HG03025 (cell line): ENCODE measurements around the gene ODAD2.
"Not testable (repeated sequence)": the region's sequence is repeated elsewhere in the genome, so short reads cannot be mapped to it uniquely, and the experiment has no call there.

ENCODE experiments used
- ATAC-seq: cut with Tn5 transposase; IDR thresholded peaks from one replicate; pipeline ENCODE4 v1.9.1; 2021; ENCODE audit warnings: mild to moderate bottlenecking, moderate library complexity; ENCODE audit not compliant: unreplicated experiment, low FRiP score

Gene ODAD2, protein sequence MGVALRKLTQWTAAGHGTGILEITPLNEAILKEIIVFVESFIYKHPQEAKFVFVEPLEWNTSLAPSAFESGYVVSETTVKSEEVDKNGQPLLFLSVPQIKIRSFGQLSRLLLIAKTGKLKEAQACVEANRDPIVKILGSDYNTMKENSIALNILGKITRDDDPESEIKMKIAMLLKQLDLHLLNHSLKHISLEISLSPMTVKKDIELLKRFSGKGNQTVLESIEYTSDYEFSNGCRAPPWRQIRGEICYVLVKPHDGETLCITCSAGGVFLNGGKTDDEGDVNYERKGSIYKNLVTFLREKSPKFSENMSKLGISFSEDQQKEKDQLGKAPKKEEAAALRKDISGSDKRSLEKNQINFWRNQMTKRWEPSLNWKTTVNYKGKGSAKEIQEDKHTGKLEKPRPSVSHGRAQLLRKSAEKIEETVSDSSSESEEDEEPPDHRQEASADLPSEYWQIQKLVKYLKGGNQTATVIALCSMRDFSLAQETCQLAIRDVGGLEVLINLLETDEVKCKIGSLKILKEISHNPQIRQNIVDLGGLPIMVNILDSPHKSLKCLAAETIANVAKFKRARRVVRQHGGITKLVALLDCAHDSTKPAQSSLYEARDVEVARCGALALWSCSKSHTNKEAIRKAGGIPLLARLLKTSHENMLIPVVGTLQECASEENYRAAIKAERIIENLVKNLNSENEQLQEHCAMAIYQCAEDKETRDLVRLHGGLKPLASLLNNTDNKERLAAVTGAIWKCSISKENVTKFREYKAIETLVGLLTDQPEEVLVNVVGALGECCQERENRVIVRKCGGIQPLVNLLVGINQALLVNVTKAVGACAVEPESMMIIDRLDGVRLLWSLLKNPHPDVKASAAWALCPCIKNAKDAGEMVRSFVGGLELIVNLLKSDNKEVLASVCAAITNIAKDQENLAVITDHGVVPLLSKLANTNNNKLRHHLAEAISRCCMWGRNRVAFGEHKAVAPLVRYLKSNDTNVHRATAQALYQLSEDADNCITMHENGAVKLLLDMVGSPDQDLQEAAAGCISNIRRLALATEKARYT

DNA sequence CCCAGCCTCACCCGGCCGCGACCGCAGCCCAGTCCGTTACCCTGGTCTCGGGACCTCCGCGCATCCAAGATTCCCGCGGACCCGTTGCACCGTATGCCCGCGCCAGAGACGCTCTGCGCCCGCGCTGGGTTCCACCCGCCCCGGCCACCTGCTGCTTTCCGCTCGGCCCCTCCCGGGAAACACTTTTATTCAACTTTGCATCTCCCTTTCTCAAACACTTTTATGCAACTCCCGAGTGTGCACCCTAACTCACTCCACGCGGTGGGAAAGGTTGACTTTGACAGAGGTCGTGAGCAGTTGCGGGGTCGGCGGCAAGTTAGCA lies at the start of gene ODAD2:
Gene ODAD2, minus strand, starts transcription at position 126 of the 322 bp plus-strand sequence. CDS start 3,937 bp downstream, outside the sequence.
- ATAC-seq, result no peak

- ATAC-seq, result no peak
Measured at GRCh38 chr10:28047061-28047460, 48.2 kb upstream of the ODAD2 start.

DNA sequence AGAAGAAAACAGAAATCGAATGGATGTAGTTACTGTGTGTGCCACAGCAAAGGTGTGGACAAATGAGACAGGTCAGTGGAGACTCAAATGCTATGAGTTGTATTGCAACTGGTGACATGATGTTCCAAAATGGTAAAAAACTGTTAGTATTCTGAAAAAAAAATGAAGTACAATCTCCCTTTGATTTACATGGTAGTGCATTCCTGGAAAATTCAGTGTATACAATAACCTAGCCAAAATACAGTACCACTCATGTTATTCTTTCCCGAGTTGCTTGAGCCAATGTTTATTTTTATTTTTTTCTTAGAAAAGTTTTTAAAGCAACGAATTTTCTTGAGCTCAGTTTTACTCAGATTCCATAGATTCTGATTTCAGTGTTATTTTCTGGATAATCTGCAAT lies 47.7 kb upstream of the ODAD2 start:
- no peak for ATAC-seq

DNA sequence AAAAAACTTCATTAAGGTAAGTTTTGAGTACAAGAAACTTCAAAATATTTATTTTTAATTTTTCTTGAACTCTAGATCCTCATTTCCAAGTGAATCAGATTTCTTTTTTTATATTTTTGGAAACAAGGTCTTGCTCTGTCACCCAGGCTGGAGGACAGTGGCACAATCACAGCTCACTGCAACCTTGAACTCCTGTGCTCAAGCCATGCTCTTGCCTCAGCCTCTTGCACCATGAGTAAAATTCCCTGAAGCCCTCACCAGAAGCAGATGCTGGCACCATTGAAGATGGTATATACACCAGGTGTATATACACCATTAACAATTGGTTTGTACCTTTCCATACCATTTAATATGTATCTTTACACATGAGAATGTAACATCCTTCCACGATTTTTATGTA lies 45.1 kb upstream of the ODAD2 start:
- no peak for ATAC-seq

- ATAC-seq, result no peak
Measured at GRCh38 chr10:28036587-28036986, 37.7 kb upstream of the ODAD2 start.

DNA sequence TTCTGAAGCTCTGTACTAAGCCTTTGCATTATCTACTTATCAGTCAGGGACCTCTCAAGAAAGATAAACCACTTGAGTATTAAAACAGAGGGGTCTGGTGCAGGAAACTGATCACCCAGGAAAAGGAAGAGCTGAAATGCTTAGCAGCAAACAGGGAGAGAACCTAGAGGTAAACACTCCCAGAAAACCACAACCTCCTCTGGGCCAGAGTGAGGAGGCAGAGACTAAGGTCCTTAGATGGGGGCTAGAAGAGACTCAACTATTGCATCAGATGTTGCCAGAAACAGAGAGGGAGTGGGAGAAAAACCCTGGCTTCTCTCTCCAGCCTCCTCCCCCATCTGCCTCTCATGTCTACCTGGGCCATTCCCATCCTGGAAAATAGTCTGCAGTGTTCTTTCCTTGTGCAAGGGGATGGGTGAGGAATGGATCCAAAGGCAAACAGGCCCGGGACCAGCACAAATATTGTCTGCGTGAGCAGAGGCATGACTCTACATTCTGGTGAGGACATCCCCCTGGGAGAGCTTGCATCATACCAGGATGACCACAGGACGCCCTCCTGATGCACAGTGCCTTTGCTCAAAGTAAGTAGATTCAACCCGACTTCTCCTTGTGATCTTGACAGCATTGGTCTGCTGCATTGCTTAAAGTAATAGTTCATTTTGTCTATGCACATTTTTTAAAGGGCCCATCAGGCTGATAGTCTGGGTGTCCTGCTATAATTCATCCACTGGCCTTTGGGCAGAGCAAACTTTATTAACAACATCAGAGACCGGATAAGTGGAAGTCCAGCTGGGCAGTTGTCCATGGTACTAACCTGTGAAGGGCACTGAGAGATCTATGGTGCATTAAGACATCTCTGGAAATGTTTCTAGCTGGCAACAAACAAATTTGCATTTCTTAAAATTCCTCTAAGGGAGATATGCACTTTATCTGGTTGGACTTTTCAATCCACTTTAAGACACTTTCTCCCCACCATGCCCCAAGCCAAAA lies 22.4 kb upstream of the ODAD2 start:
- no peak for ATAC-seq

- no peak for ATAC-seq
Measured at GRCh38 chr10:28020080-28020860, 21.4 kb upstream of the ODAD2 start.

- no peak for ATAC-seq
Measured at GRCh38 chr10:28014651-28015050, 15.8 kb upstream of the ODAD2 start.

DNA sequence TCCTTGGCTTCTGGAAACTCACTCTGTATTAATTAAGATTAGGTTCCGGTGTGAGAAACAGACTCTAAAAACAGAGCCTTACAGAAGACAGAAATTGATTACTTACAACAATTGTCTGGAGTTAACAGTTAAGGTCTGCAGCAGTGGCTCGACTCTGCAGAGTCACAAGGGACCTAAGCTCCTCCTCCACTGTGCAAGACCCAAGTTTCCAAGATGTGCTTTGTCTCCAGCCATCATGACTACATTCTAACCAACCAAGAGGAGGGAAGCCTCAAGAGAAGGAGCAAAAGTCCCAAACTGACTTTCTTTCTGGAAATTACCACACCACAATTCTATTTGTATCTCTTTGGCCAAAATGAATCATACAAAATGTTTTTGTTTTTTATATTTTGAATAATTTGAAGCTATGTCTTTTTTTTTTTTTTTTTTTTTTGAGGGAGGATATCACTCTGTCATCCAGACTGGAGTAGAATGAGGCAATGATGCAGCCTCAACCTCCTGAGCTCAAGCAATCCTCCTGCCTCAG lies 14.2 kb upstream of the ODAD2 start:
- no peak for ATAC-seq

DNA sequence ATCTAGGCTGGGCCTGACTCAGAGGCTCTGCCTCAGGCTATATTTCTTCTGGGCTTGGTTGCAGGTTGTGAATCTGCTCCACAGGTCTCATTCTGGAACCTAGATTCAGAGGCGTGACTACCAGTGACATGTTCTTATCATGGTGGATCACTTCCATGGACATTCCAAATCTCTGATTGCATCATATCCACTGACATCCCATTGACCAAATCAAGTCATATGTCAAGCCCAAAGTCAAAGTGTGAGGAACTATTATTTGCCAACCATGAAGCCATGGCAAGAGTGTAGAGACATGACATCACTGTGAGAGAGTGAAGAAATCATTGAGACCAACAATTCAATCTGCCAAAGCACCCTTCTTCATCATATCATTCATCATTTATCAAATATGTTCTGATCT lies 11.9 kb upstream of the ODAD2 start:
- ATAC-seq, result no peak

DNA sequence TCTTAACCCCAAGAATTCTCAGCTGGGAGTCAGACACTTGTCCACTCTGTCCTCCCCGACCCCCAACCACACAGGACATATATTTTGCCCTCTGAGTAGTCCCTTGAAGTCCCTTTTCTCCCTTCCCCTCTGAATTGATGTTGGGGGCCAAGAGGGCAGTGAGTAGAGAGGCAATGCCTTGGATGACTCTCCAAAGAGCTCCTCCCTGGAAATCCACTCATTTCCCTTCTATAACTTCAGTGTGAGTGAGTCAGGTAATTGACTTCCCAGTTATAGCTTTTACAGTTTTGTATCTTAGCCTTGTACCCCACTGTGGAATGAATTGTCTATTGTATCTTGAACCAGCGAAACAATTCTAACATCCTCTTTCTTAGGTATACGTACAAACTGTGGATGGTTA lies 9.2 kb upstream of the ODAD2 start:
- ATAC-seq, result no peak

DNA sequence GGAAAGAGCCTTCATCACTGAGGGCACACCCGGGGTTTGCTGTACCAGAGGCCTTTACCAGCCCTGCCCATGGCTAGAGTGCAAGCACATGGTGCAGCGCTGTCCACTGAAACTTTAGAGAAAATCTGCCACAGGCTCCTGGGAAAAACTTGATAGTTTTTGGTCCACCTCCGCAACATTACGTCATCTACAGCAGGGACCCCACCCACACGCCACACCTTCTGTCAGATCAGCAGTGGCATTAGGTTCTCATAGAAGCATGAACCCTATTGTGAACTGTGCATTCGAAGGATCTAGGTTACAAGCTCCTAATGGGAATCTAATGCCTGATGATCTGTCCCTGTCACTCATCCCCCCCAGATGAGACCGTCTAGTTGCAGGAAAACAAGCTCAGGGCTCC lies 2.5 kb upstream of the ODAD2 start:
- no peak for ATAC-seq

DNA sequence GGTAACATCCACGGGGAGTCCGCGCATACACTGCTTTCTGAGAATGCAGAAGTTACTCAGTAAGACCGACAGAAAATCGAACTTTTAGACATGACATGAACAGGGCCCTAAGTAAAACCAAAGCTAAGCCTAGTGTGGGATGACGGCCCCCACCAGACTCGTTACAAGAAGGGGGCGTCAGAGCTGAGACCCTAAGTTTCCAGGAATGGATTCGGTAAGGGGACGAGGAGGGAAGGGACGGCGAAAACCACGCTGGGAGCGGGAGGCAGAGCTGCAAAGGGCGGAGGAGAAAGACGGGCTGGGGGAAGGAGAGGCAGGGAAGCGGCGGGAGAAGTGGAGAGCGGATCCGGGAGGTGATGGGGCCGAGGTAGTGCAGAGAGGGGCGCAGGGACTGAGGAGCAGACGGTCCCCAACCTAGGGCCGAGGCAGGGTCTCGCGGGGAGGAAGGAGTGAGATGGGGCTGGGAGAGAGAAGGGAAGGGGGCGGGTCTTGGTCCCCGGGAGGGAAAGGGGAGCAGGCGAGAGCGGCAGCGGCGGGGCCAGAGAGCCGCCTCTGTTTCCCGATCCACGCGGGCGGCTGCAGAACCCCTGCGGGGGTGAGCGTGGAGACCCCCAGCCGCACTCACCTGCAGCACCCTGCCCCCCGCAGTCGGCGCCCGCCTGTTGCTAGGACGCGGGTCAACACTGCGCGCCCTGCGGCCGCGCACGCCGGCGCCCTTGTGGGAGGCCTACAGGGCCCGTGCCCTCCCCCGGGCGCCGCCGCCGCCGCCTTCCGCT lies 513 bp downstream of the ODAD2 start:
- no peak for ATAC-seq

DNA sequence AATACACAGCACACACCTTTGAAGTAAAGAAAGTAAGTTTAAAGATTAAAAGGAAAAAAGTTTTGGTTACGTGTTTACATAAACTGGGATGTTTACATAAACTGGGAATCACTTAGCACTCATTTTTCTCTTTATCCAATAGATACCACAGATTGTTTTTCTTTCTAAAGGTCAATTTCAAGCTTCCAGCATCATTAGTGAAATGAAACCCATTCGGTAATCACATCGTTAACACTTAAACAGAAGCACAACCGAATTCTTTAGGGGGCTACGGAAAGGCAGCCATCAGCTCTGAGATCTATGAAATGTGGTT lies 1.1 kb downstream of the ODAD2 start:
- ATAC-seq, result no peak

- no peak for ATAC-seq
Measured at GRCh38 chr10:27995311-27995710, 3.6 kb downstream of the ODAD2 start.

DNA sequence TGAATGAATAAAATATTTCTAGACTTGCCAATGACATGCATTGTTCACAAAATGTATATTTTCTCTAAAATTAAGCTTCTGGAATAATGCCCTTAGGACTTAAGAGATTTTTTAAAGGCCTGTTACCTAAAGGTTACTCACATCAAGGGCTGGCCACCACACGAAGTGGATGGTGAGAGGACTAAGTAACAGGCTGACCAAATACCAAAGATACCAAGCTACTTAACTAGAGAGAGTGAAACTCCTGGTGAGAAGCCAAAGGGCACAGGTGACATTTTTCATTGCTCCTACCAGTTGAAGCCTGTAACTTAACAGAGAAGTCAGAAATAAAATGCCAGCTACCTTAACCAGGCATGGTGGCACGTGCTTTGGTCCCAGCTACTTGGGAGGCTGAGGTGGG lies 9.5 kb downstream of the ODAD2 start:
- not testable (repeated sequence) for ATAC-seq

DNA sequence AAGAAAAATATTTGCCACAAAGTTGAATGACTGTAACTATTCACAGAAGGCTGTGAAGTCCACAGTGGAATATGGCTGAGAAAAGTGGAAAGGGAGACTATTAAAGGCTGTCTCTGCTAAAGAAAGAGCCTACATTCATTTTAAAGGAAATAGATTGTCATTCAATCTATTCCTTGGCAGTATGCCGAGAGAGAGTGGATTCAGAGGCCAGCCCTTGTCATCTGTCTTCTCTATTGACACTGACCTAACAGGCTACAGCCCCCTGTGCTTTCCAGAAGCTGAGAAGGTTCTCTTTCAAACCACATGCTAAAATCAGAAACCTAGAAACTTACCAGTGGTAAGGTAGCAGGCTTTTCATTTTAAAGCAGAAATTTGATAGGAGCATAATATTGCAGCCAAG lies 12.1 kb downstream of the ODAD2 start:
- no peak for ATAC-seq

- ATAC-seq, result no peak
Measured at GRCh38 chr10:27982875-27983543, 15.9 kb downstream of the ODAD2 start.
